Subcutaneous preadipocyte (primary cell): ENCODE measurements around the gene NHLRC2. TPM values are rescaled to one million over a fixed set of nuclear protein-coding genes. Genes with fewer than 3 reads are reported as not detected.

ENCODE experiments used
- small RNA-seq: library from RNA; depleted of rRNA; stranded (forward); fragments of <200 nt; gene quantifications from one replicate; pipeline ENCODE3, GENCODE V24; 2012
- total RNA-seq: library from RNA; depleted of rRNA; stranded (reverse); fragments of >200 nt; gene quantifications from 2 replicates; pipeline ENCODE4 v1.2.3, GENCODE V29; 2012

NHLRC2 gene
- 9.9 and 18.0 TPM in 2 replicates for total RNA-seq

GRCh38 chr10:113854013-113854760, at the start of gene NHLRC2, which contains the start of gene DCLRE1A:
Gene NHLRC2 (plus strand): TSS chr10:113854661. CDS start chr10:113854873, 212 bp downstream.
Gene DCLRE1A (minus strand): TSS chr10:113854082. CDS start chr10:113853182, 900 bp downstream.

Small RNA genes within 50 kb of the gene (small RNA-seq; reads per million reads assigned to genes)
- not detected for gene RF00560

Other genes with a start within 250 kb of the NHLRC2 start
- not detected in 2 replicates for gene NRAP, start 190.6 kb upstream of the NHLRC2 start, total RNA-seq
- 23.5 and 25.2 TPM in 2 replicates for gene CASP7, start 174.7 kb upstream of the NHLRC2 start, total RNA-seq
- not detected in 2 replicates for gene PLEKHS1, start 103.0 kb upstream of the NHLRC2 start, total RNA-seq
- 4.0 and 7.0 TPM in 2 replicates for gene DCLRE1A, start 579 bp upstream of the NHLRC2 start, total RNA-seq
- not detected in 2 replicates for gene ADRB1, start 189.2 kb downstream of the NHLRC2 start, total RNA-seq